IMR-90 (cell line): ENCODE results near the gene DICER1. TPM values are rescaled to one million over a fixed set of nuclear protein-coding genes. Genes with fewer than 3 reads are reported as not detected.

Experiments used
- ATAC-seq: fragments of 200-7000 bp; cut with Tn5 transposase; 2 replicates; pipeline ENCODE4 v1.9.1; 2020; ENCODE audit warnings: low read depth, mild to moderate bottlenecking, moderate library complexity
- BruUV-seq: library from RNA; stranded (reverse); fragments of 400-500 nt; replicated peaks from 2 replicates; lab custom pipeline; 2021; lab: Mats Ljungman, UMichigan
- CTCF ChIA-PET: fragments of 300-600 bp; formaldehyde crosslinking; extraction: SDS; loops from one replicate; lab custom pipeline; 2021; ENCODE audit warnings: antibody characterized with exemption; lab: Yijun Ruan, JAX
- POLR2A ChIA-PET: fragments of 300-600 bp; sonication (Branson Sonifier 250); formaldehyde crosslinking; loops from one replicate; lab custom pipeline; 2022; ENCODE audit warnings: antibody characterized with exemption; ENCODE audit not compliant: unreplicated experiment; lab: Charles Lee
- DNase-seq: peaks from one replicate; pipeline ENCODE4 v3.0.0; 2013
- H2AFZ ChIP-seq: replicated peaks from 2 replicates; pipeline ENCODE3; 2013; ENCODE audit warnings: low read length, mild to moderate bottlenecking; ENCODE audit not compliant: poor library complexity
- H2AK5ac ChIP-seq: 2 replicates; pipeline ENCODE4 v1.6.1; 2013; ENCODE audit warnings: low read depth, low read length, inconsistent platforms
- H2AK9ac ChIP-seq: replicated peaks from 2 replicates; pipeline ENCODE3; 2013; ENCODE audit warnings: mild to moderate bottlenecking, low read depth, low read length, moderate library complexity; ENCODE audit not compliant: poor library complexity
- H2BK120ac ChIP-seq: 2 replicates; pipeline ENCODE4 v1.6.1; 2013; ENCODE audit warnings: low read depth, low read length, inconsistent platforms
- H2BK15ac ChIP-seq: 3 replicates; pipeline ENCODE4 v1.6.1; 2013; ENCODE audit warnings: low read depth, low read length, inconsistent platforms
- H2BK20ac ChIP-seq: 2 replicates; pipeline ENCODE4 v1.6.1; 2013; ENCODE audit warnings: low read depth, mild to moderate bottlenecking, inconsistent platforms, low read length, moderate library complexity
- H2BK5ac ChIP-seq: 2 replicates; pipeline ENCODE4 v1.6.1; 2013; ENCODE audit warnings: mild to moderate bottlenecking, low read depth, low read length, inconsistent platforms; ENCODE audit not compliant: poor library complexity, severe bottlenecking
- H3K14ac ChIP-seq: replicated peaks from 2 replicates; pipeline ENCODE4 v1.6.1; 2013; ENCODE audit warnings: low read depth, low read length, inconsistent platforms
- H3K18ac ChIP-seq: 2 replicates; pipeline ENCODE4 v1.6.1; 2013; ENCODE audit warnings: low read depth, low read length, control low read depth
- H3K23ac ChIP-seq: 2 replicates; pipeline ENCODE4 v1.6.1; 2013; ENCODE audit warnings: low read depth, low read length, inconsistent platforms
- H3K27ac ChIP-seq: 2 replicates; pipeline ENCODE4 v1.5.1; 2013; ENCODE audit warnings: mild to moderate bottlenecking, control low read depth, low read length; ENCODE audit not compliant: insufficient read depth
- H3K27me3 ChIP-seq: 2 replicates; pipeline ENCODE4 v1.6.1; 2013; ENCODE audit warnings: low read length; ENCODE audit not compliant: control insufficient read depth, insufficient read depth
- H3K36me3 ChIP-seq: 2 replicates; pipeline ENCODE4 v1.6.1; 2013; ENCODE audit warnings: low read length, mixed read lengths; ENCODE audit not compliant: control insufficient read depth, insufficient read depth
- H3K4ac ChIP-seq: 2 replicates; pipeline ENCODE4 v1.6.1; 2013; ENCODE audit warnings: low read depth, low read length, inconsistent platforms
- H3K4me1 ChIP-seq: 2 replicates; pipeline ENCODE4 v1.6.1; 2013; ENCODE audit warnings: low read length, mixed read lengths; ENCODE audit not compliant: control insufficient read depth, insufficient read depth
- H3K4me2 ChIP-seq: 2 replicates; pipeline ENCODE4 v1.6.1; 2013; ENCODE audit warnings: low read depth, mild to moderate bottlenecking, control low read depth, low read length, moderate library complexity
- H3K4me3 ChIP-seq: 2 replicates; pipeline ENCODE4 v1.5.1; 2013; ENCODE audit warnings: low read depth, mild to moderate bottlenecking, control low read depth, low read length, moderate library complexity; ENCODE audit not compliant: insufficient read depth
- H3K56ac ChIP-seq: 2 replicates; pipeline ENCODE4 v1.6.1; 2013; ENCODE audit warnings: low read length, inconsistent platforms; ENCODE audit not compliant: insufficient read depth; ENCODE audit errors: extremely low read depth
- H3K79me1 ChIP-seq, 2 experiments: 2 replicates each; pipeline ENCODE4 v1.6.1; 2013; ENCODE audit warnings: low read length in 2 of 2, inconsistent platforms in 1 of 2, low read depth in 1 of 2
- H3K9ac ChIP-seq: 2 replicates; pipeline ENCODE4 v1.6.1; 2013; ENCODE audit warnings: low read depth, low read length, control low read depth
- H3K9me1 ChIP-seq: 2 replicates; pipeline ENCODE4 v1.6.1; 2013; ENCODE audit warnings: low read length, inconsistent platforms; ENCODE audit not compliant: insufficient read depth
- H3K9me3 ChIP-seq: 2 replicates; pipeline ENCODE4 v1.6.1; 2013; ENCODE audit warnings: low read length; ENCODE audit not compliant: control insufficient read depth, insufficient read depth
- H4K20me1 ChIP-seq: 2 replicates; pipeline ENCODE4 v1.6.1; 2013; ENCODE audit warnings: low read length, inconsistent platforms; ENCODE audit not compliant: insufficient read depth
- H4K5ac ChIP-seq: 2 replicates; pipeline ENCODE4 v1.6.1; 2013; ENCODE audit warnings: mild to moderate bottlenecking, low read depth, low read length, control low read depth
- H4K8ac ChIP-seq, 2 experiments: 2 replicates each; pipeline ENCODE4 v1.6.1; 2013; ENCODE audit warnings: low read depth in 2 of 2, low read length in 2 of 2, control low read depth in 1 of 2, inconsistent platforms in 1 of 2
- H4K91ac ChIP-seq: 2 replicates; pipeline ENCODE4 v1.6.1; 2013; ENCODE audit warnings: low read depth, low read length, inconsistent platforms; ENCODE audit not compliant: insufficient read depth
- CEBPB ChIP-seq: IDR thresholded peaks from 2 replicates; pipeline ENCODE4 v1.6.1; 2012; ENCODE audit warnings: low read depth, low read length, improper control_type of control experiment
- RAD21 ChIP-seq: IDR thresholded peaks from 2 replicates; pipeline ENCODE4 v1.6.1; 2012; ENCODE audit warnings: low read length, improper control_type of control experiment
- RFX5 ChIP-seq: IDR thresholded peaks from 2 replicates; pipeline ENCODE4 v1.8.0; 2012; ENCODE audit warnings: low read depth, mild to moderate bottlenecking, low read length, moderate library complexity
- SMC3 ChIP-seq: fragments of 150-350 bp; IDR thresholded peaks from 2 replicates; pipeline ENCODE4 v1.6.1; 2016; ENCODE audit warnings: low read depth, mild to moderate bottlenecking, antibody characterized with exemption, low read length, moderate library complexity
- WGBS, 2 experiments: methylation state at CpG; one replicate each; pipeline versions ENCODE4 v1.1.5 to v1.1.7; 2013; ENCODE audit warnings: missing lambda C conversion rate in 2 of 2; ENCODE audit not compliant: insufficient read length in 1 of 2; ENCODE audit errors: extremely low coverage in 2 of 2; 5-methylcytosine and 5-hydroxymethylcytosine counted together
- dilution Hi-C: fragments of 300-500 bp; cut with HindIII; formaldehyde crosslinking; loops from one replicate; pipeline ENCODE4 v1.14.3; 2018; ENCODE audit warnings: low sequenced_read_pairs; ENCODE audit not compliant: unreplicated experiment
- in situ Hi-C: fragments of 300-500 bp; cut with MboI; formaldehyde crosslinking; loops from 3 replicates; pipeline ENCODE4 v1.14.3; 2019; ENCODE audit warnings: low sequenced_read_pairs, inconsistent platforms, mixed read lengths
- intact Hi-C: fragments of 100-400 bp; cut with micrococcal nuclease; formaldehyde crosslinking; loops from 2 replicates; pipeline ENCODE4 v1.10.0; 2022
- polyA plus RNA-seq, 3 experiments: library from polyadenylated mRNA; depleted of rRNA; stranded (reverse); fragments of >200 nt; gene quantifications; 2 replicates each; pipeline ENCODE4 v1.2.3, GENCODE V29; 2012; ENCODE audit warnings: low replicate concordance in 1 of 3
- total RNA-seq: library from RNA; depleted of rRNA; stranded (reverse); fragments of >200 nt; gene quantifications from 2 replicates; pipeline ENCODE4 v1.2.3, GENCODE V29; 2012

The DICER1 gene
- total and polyA plus RNA-seq, 2 of the 4 experiments (the other 2 are of a cell fraction), result 9.7 to 49.5 TPM

DNA sequence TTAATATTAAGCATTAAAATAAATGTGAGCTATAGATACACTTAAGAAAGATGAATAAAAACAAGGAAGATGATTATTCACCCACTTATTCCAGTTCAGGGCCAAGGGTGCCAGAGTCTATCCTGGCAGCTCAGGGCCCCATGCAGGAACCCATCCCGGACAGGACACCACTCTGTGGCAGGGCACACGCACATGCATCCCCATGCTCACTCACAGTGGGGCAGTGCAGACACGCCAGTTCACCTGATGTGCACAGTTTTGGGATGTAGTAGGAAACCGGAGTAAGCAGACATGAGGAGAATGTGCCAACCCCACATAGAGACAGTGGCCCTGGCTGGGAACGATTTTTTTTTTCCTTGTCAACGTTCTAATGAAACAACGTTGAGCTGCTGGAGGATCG is 47.2 kb downstream of the DICER1 start:
- Histone ChIP-seq H3K56ac (no peak overlapping the region), H3K18ac (no peak overlapping the region), H4K5ac (no peak overlapping the region), H4K8ac (no peak overlapping the region), H2AFZ (no peak overlapping the region), H2AK9ac (no peak overlapping the region), H2BK15ac (no peak overlapping the region), H3K27me3 (no peaks in the 10 kb centered on the region), H3K23ac (no peak overlapping the region), H4K91ac (no peak overlapping the region), H3K27ac (no peak overlapping the region), H3K36me3 (peaks cover 29% of the 10 kb centered on the region), H3K4ac (no peak overlapping the region), H2AK5ac (no peak overlapping the region), H2BK20ac (no peak overlapping the region), H3K4me3 (no peak overlapping the region), H3K14ac (no peak overlapping the region), H3K9me3 (no peaks in the 10 kb centered on the region), H3K9me1 (peaks cover 2% of the 10 kb centered on the region; the same call in 1 of the 2 replicates), H3K9ac (no peak overlapping the region), H2BK120ac (no peak overlapping the region), H2BK5ac (no peak overlapping the region), H3K79me1 (peaks cover 6 to 14% of the 10 kb centered on the region in 2 experiments; a peak in 3 of 4 replicates), H3K4me1 (no peaks in the 10 kb centered on the region), H3K4me2 (no peak overlapping the region), H4K20me1 (no peaks in the 10 kb centered on the region)
- DNase-seq (no peak), ATAC-seq (no peak)
- intact Hi-C loops (no loop called here), in situ Hi-C loops (no loop called here), dilution Hi-C loops (no loop called here)
- ChIA-PET CTCF (interaction anchor here (0.6 kb wide), 1 partner anchor 43 kb away, joined by 3 read pairs; no protein-coding TSS in a partner anchor), POLR2A (no interaction called here)
- no TSS peak for BruUV-seq
- TF ChIP-seq SMC3 (no peak), RAD21 (no peak), RFX5 (no peak), CEBPB (no peak)
- no CpG with 5 or more reads among the region's 8 CpGs for WGBS, 2 experiments
